GM23338 (cell line): Measurements from ENCODE around the gene PLAAT1. TPM values are rescaled to one million over a fixed set of nuclear protein-coding genes. Genes with fewer than 3 reads are reported as not detected.

ENCODE experiments used
- ATAC-seq: fragments of 200-7000 bp; cut with Tn5 transposase; 3 replicates; pipeline ENCODE4 v1.9.1; 2020
- DNase-seq: peaks from one replicate; pipeline ENCODE4 v3.0.0-alpha.2; 2015; ENCODE audit warnings: low spot score
- H2AFZ ChIP-seq: fragments of 200-600 bp; sonication (generic); 2 replicates; pipeline ENCODE4 v1.8.0; 2016; ENCODE audit warnings: antibody characterized with exemption, mild to moderate bottlenecking, moderate library complexity
- H3F3A ChIP-seq: fragments of 200-600 bp; sonication (generic); replicated peaks from 2 replicates; pipeline ENCODE4 v1.8.0; 2017; ENCODE audit warnings: antibody characterized with exemption, mixed run types, low read depth
- H3K27ac ChIP-seq: fragments of 200-600 bp; sonication (generic); 2 replicates; pipeline ENCODE4 v1.6.1; 2016; ENCODE audit warnings: low read depth
- H3K27me3 ChIP-seq: fragments of 200-600 bp; sonication (generic); 2 replicates; pipeline ENCODE4 v1.8.0; 2016; ENCODE audit warnings: mild to moderate bottlenecking, mixed run types, moderate library complexity; ENCODE audit not compliant: insufficient read depth
- H3K36me3 ChIP-seq: fragments of 200-600 bp; sonication (generic); 2 replicates; pipeline ENCODE4 v1.8.0; 2016; ENCODE audit warnings: mild to moderate bottlenecking; ENCODE audit not compliant: insufficient read depth
- H3K4me1 ChIP-seq: fragments of 200-600 bp; sonication (generic); 2 replicates; pipeline ENCODE4 v1.8.0; 2016; ENCODE audit warnings: mild to moderate bottlenecking, moderate library complexity; ENCODE audit not compliant: insufficient read depth
- H3K4me2 ChIP-seq: fragments of 200-600 bp; sonication (generic); 2 replicates; pipeline ENCODE4 v1.7.1; 2017; ENCODE audit warnings: mixed run types
- H3K4me3 ChIP-seq: fragments of 200-600 bp; sonication (generic); 2 replicates; pipeline ENCODE4 v1.6.1; 2016; ENCODE audit warnings: mixed run types
- H3K79me2 ChIP-seq: fragments of 200-600 bp; sonication (generic); replicated peaks from 2 replicates; pipeline ENCODE4 v1.8.0; 2017; ENCODE audit warnings: mild to moderate bottlenecking; ENCODE audit not compliant: insufficient read depth
- H3K9me2 ChIP-seq: fragments of 200-600 bp; sonication (generic); 2 replicates; pipeline ENCODE4 v1.8.0; 2017; ENCODE audit not compliant: insufficient read depth
- H4K20me1 ChIP-seq: fragments of 200-600 bp; sonication (generic); replicated peaks from 2 replicates; pipeline ENCODE4 v1.8.0; 2017; ENCODE audit warnings: mild to moderate bottlenecking; ENCODE audit not compliant: insufficient read depth
- H3K27ac Mint-ChIP-seq: 2 replicates; pipeline ENCODE4 v1.8.0; 2020; ENCODE audit warnings: inconsistent platforms, mild to moderate bottlenecking, moderate library complexity, mixed read lengths
- H3K27me3 Mint-ChIP-seq: 3 replicates; pipeline ENCODE4 v1.8.0; 2022; ENCODE audit warnings: low read depth, mild to moderate bottlenecking, moderate library complexity, mixed read lengths, inconsistent platforms; ENCODE audit not compliant: insufficient read depth, poor library complexity
- H3K36me3 Mint-ChIP-seq: 3 replicates; pipeline ENCODE4 v1.8.0; 2021; ENCODE audit warnings: low read depth, mild to moderate bottlenecking, inconsistent platforms, moderate library complexity, mixed read lengths
- H3K4me1 Mint-ChIP-seq: 3 replicates; pipeline ENCODE4 v1.8.0; 2020; ENCODE audit warnings: mild to moderate bottlenecking, inconsistent platforms, mixed read lengths
- H3K4me3 Mint-ChIP-seq: 3 replicates; pipeline ENCODE4 v1.8.0; 2021; ENCODE audit warnings: moderate library complexity, mild to moderate bottlenecking, inconsistent platforms, mixed read lengths
- H3K9me3 Mint-ChIP-seq: 3 replicates; pipeline ENCODE4 v1.8.0; 2020; ENCODE audit warnings: moderate library complexity, mild to moderate bottlenecking, inconsistent platforms, mixed read lengths
- CREB1 ChIP-seq: fragments of 250-450 bp; sonication (Bioruptor Pico); IDR thresholded peaks from 2 replicates; pipeline ENCODE4 v1.5.0; 2020; ENCODE audit warnings: low read depth, mild to moderate bottlenecking, moderate library complexity
- CTCF ChIP-seq, 2 experiments: fragments of 200-600 bp in 1 of 2; sonication (generic) in 1 of 2; conservative IDR thresholded peaks; 2 replicates each; pipeline versions ENCODE4 v1.5.1 to v1.6.1; 2016 to 2017; ENCODE audit warnings: antibody characterized with exemption in 2 of 2, low read depth in 2 of 2, mild to moderate bottlenecking in 2 of 2, moderate library complexity in 1 of 2
- ETS1 ChIP-seq: IDR thresholded peaks from 2 replicates; pipeline ENCODE4 v1.6.1; 2016; ENCODE audit warnings: antibody characterized with exemption
- EZH2phosphoT487 ChIP-seq: fragments of 200-600 bp; sonication (generic); IDR thresholded peaks from one replicate; pipeline ENCODE4 v1.8.1; 2018; ENCODE audit warnings: antibody characterized with exemption; ENCODE audit not compliant: unreplicated experiment
- POLR2AphosphoS5 ChIP-seq: IDR thresholded peaks from 2 replicates; pipeline ENCODE4 v1.6.1; 2016; ENCODE audit warnings: antibody characterized with exemption, low read depth
- REST ChIP-seq: IDR thresholded peaks from one replicate; pipeline ENCODE4 v1.6.1; 2018; ENCODE audit warnings: antibody characterized with exemption; ENCODE audit not compliant: unreplicated experiment
- STAT1 ChIP-seq: IDR thresholded peaks from one replicate; pipeline ENCODE4 v1.6.1; 2016; ENCODE audit warnings: antibody characterized with exemption; ENCODE audit not compliant: unreplicated experiment
- ZNF114 ChIP-seq: fragments of 250-450 bp; sonication (Bioruptor Pico); IDR thresholded peaks from 2 replicates; pipeline ENCODE4 v1.5.0; 2020; ENCODE audit warnings: mild to moderate bottlenecking, moderate library complexity
- ZNF331 ChIP-seq: fragments of 250-450 bp; sonication (Bioruptor Pico); IDR thresholded peaks from 2 replicates; pipeline ENCODE4 v1.5.0; 2020; ENCODE audit warnings: low read depth, mild to moderate bottlenecking, moderate library complexity
- ZNF462 ChIP-seq: fragments of 250-450 bp; sonication (Bioruptor Pico); IDR thresholded peaks from 2 replicates; pipeline ENCODE4 v1.5.0; 2020; ENCODE audit warnings: mild to moderate bottlenecking, moderate library complexity
- polyA plus RNA-seq: library from polyadenylated mRNA; unstranded; fragments of >200 nt; fragmentation: Nextera tagmentation; extraction: Ambion mirVana; gene quantifications from 2 replicates; pipeline ENCODE4 v1.2.1, GENCODE V29; 2016
- total RNA-seq: library from RNA; depleted of rRNA; stranded (reverse); fragments of >200 nt; shearing (Covaris generic); gene quantifications from 2 replicates; pipeline ENCODE4 v1.2.3, GENCODE V29; 2014

PLAAT1 gene
- total and polyA plus RNA-seq, 2 experiments from 2014 or later: 5.4 to 6.7 TPM

- TF ChIP-seq ETS1: no peak
These were observed 21.7 kb downstream of the PLAAT1 start (continued) for GRCh38 chr3:193262707-193263106.

- H3K4me1 ChIP-seq: no peaks in the 10 kb centered on the region
- Mint-ChIP-seq H3K4me3 (no peak overlapping the region), H3K27ac (no peak overlapping the region), H3K27me3 (peaks cover 6% of the 10 kb centered on the region), H3K4me1 (peaks cover 2% of the 10 kb centered on the region; the same call in 2 of the 3 replicates), H3K36me3 (no peaks in the 10 kb centered on the region; the same call in 2 of the 3 replicates), H3K9me3 (no peaks in the 10 kb centered on the region; the same call in 2 of the 3 replicates)
- no peaks in the 10 kb centered on the region for H3K79me2 ChIP-seq
- no peaks in the 10 kb centered on the region for H4K20me1 ChIP-seq
- no peak for DNase-seq
- H3K27ac ChIP-seq: no peak overlapping the region
- no peak for ATAC-seq
- H2AFZ ChIP-seq: no peak overlapping the region
- no peaks in the 10 kb centered on the region for H3K27me3 ChIP-seq
- 0 out of 2 replicates have a peak, but pooled peaks cover 5% of the 10 kb centered on the region for H3K9me2 ChIP-seq
- H3K4me2 ChIP-seq: no peak overlapping the region
- no peaks in the 10 kb centered on the region for H3F3A ChIP-seq
- no peaks in the 10 kb centered on the region for H3K36me3 ChIP-seq
- H3K4me3 ChIP-seq: no peak overlapping the region
- TF ChIP-seq ZNF462 (CRISPR knock-in tag) (no peak), POLR2AphosphoS5 (no peak), CTCF (conservative IDR thresholded peaks at IDR 0.05; ENCODE audit: low read depth in 2 of 2) (no peak), STAT1 (no peak), REST (no peak), ZNF114 (CRISPR knock-in tag) (no peak), ETS1 (no peak), ZNF331 (no peak), EZH2phosphoT487 (no peak), CREB1 (CRISPR knock-in tag) (no peak)
These were observed 28.5 kb downstream of the PLAAT1 start for GRCh38 chr3:193269343-193270028.
